Vagina (tissue), 2 donors: ENCODE data around the gene TRIM58.

Experiments
- CTCF ChIP-seq, 3 experiments: fragments of 450-650 bp in 2 of 3; fragments of 200-600 bp in 1 of 3; sonication (generic) in 1 of 3; IDR thresholded peaks; one replicate each; pipeline ENCODE4 v1.5.1; 2017 to 2019; ENCODE audit warnings: antibody characterized with exemption in 3 of 3, mild to moderate bottlenecking in 2 of 3, moderate library complexity in 2 of 3
- POLR2A ChIP-seq, 2 donors: fragments of 450-650 bp; IDR thresholded peaks; one replicate each; pipeline ENCODE4 v1.6.1; 2017; ENCODE audit warnings: antibody characterized with exemption in 2 of 2, mild to moderate bottlenecking in 2 of 2, moderate library complexity in 2 of 2

GRCh38 chr1:247822060-247822459 lies 34.9 kb upstream of the TRIM58 start:
- TF ChIP-seq CTCF (IDR thresholded peaks at IDR 0.05) (no peak), POLR2A (IDR thresholded peaks at IDR 0.05) (no peak)
